Putamen (tissue), 1 donor: Measurements from ENCODE around the gene RETREG2.

Experiments used
- DNase-seq: peaks from one replicate; pipeline ENCODE4 v3.0.0-alpha.2; 2016; ENCODE audit warnings: low spot score

Gene RETREG2

GRCh38 chr2:219169930-219170654 is 8.0 kb upstream of the RETREG2 start, which contains the start of gene SLC23A3:
Gene SLC23A3 (minus strand): TSS chr2:219170029. CDS start chr2:219169984, 45 bp downstream.
- DNase-seq = no peak

GRCh38 chr2:219171231-219171651 is 6.8 kb upstream of the RETREG2 start:
- peak; percentile 37 for DNase-seq

DNA sequence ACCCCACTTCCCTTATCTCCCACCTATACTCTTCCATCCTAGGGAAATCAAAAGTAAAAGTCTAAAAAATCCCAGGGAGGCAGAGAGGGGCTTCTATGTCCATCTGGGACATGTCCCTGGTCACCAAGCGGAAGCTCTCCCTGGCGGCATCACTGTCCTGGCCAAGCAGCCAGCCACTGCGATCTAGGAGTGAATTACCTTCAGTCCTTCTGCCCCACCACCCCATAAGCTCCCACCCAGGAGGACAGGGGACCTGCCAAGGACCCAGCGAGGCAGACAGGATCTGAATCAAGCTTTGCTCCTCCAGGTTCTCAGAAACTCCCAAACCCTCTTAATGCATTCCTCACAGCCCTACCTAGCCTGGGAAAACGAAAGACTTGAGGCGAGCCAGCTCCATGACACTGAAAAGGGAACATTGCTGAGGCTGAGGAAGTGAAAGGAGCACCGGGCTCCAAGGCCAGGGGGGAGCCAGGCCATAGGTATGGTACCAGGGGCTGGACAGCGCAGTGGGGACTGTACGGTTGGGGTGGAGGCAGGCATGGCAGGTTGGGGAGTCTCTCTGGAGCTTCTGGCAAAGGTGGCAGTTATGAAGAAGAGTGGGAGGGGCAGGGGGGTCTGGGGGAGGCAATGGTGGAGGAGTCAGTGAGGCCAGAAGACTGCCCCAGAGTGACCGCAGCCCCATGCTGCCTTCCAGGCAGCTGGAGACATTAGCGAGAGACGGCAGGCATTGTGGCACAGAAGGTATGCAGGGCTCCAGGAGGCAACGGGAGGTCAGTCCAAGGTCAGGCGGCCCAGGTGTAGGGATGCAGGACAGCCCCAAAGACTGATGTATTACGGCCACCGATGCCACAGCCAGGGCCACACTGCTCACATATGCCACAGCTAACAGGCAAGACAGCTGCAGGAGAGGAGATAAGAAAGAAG is 5.6 kb upstream of the RETREG2 start:
- DNase-seq = no peak

DNA sequence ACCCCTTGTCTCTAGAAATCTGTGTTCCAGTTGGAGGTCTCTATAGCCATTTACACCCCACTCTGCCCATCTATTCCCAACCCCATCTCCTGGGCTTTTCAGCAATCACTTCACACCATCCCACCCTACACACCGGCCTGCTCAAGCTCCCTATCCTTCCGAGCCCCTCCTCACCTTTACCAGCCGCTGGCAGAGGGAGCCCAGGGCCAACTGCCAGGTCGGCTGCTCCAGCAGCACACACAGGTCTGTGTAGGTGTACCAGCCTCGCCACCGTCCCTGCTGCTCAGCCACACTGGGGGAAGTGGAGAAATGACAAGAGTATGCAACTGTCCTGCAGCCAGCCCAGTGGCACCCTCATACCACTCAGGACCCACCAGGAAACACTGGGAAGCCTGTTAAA is 4.9 kb upstream of the RETREG2 start:
- no peak for DNase-seq

GRCh38 chr2:219174146-219174545 is 3.9 kb upstream of the RETREG2 start:
- no peak for DNase-seq

DNA sequence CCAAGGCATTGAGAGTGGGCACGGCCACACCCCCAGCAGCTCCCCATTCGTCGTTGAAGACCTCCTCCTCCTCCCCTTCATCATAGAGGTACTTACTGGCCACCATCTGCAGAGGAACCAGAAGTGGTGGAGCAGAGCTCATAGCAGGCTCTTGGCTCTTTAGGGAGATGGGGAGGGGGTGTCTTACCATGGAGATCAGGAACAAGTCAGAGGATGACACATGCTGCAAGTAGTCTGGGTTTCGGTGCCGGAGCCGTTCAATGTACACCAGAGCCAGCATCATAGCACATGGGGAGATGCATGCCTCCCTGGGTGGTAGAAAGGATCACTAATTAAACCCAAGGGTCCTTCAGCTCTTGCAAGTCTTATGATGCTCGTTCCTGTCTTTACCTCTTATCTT is 3.3 kb upstream of the RETREG2 start:
- no peak for DNase-seq

DNA sequence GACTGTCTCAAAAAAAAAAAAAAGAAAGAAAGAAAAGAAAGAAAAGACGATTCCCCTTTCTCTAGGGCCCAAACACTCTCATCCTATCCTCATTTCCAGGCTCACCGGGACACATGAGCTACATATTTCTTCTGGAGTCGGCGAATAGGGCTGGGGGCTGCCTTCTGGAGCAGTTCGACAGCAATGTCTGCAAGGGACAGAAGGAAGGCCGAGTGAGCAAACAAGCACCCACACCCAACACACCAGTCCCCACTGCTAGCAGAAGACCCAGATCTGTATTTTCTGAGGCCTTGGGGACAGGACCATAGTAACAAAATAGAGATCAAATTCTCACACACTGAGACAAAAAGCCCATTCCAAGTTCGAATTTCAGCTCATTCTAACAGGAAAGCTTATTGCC is 2.6 kb upstream of the RETREG2 start:
- no peak for DNase-seq

GRCh38 chr2:219175928-219176817 is 1.9 kb upstream of the RETREG2 start:
- peak; percentile 41 for DNase-seq

DNA sequence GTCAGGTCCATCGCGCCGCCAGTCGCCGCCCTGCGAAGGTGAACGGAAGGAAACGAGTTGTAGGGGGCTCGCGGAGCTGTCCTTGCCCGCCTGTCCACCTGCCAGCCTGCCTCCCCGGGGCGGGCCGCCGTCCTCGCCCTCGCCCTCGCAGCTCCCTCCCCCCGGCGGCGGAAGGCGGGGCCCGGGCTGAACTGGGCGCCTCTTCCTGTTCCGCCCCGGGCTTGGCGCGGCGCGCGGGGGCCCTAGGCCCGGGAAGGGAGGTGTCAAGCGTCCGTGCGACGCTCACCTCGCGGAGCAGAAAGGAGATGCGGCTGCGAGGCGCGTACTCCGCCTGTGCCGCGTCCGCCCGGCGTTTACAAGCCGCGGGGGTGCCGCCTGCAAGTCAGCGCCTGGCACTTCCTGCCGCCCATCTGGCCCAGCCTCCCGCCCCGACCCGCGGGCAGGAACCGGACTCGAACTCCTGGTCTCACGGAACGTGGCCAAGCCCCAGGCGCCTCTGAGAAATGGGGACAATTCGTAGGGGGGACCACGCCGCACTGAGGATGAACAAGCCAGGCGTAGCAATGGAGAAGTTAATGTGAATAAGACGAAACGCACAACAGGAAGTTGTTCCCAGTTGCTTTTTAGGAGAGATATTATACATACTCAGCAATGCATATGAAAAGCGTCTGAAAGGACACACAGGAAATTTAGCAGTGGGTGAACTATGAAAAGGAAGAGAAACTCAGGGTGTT is 1.1 kb upstream of the RETREG2 start, which contains the start of gene CNPPD1:
Gene CNPPD1 (minus strand): TSS at position 108 of the 734 bp plus-strand sequence. CDS start 97 bp downstream, at position 11.
- DNase-seq = peak; percentile 90

GRCh38 chr2:219178377-219179175 is 501 bp downstream of the RETREG2 start:
- DNase-seq = peak; percentile 30

GRCh38 chr2:219179601-219180465 is 1.8 kb downstream of the RETREG2 start:
- no peak for DNase-seq

GRCh38 chr2:219180961-219181360 is 2.9 kb downstream of the RETREG2 start:
- no peak for DNase-seq

- no peak for DNase-seq
Observed at GRCh38 chr2:219181531-219181930, 3.5 kb downstream of the RETREG2 start.

GRCh38 chr2:219182331-219183150 is 4.5 kb downstream of the RETREG2 start:
- DNase-seq = no peak

GRCh38 chr2:219183151-219183772 is 5.2 kb downstream of the RETREG2 start:
- DNase-seq = no peak

- DNase-seq = no peak
Observed at GRCh38 chr2:219184121-219184520, 6.0 kb downstream of the RETREG2 start.

DNA sequence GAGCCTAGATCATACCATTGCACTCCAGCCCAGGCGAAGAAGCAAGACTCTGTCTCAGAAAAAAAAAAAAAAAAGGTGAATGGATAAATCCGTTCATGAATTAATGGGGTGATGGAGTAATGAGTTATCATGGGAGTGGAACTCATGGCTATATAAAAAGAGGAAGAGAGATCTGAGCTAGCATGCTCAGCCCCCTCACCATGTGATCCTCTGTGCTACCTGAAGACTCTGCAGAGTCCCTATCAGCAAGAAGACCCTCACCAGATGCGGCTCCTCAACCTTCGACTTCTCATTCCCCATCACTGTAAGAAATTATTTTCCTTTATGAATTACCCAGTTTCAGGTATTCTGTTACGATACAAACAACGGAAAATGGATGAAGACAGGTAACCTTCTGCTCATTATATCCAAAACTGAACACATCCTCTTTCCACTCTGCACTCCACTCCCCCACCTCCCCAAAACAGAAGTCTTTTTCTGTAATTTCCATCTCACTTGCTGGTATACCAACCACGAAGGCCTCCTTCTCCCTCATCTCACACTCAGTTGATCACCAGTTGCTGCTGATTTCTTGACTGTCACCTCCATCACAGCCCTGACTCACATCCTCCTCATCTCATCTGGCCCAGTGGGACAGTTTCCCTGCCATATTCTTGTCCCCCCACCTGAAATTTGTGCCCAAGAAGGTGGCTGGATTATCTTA is 8.8 kb downstream of the RETREG2 start:
- DNase-seq = no peak
